ENCODE data around the gene KHDRBS2.

Gene KHDRBS2

GRCh38 chr6:62265906-62266525 is 20.0 kb downstream of the KHDRBS2 start:
- H3K36me3 Mint-ChIP-seq (ENCODE audit: low read depth): no peaks in the 10 kb centered on the region
- H3K4me1 Mint-ChIP-seq (ENCODE audit: low read depth): no peaks in the 10 kb centered on the region
- H3K27me3 Mint-ChIP-seq (ENCODE audit: low read depth): no peaks in the 10 kb centered on the region
- H3K4me3 Mint-ChIP-seq: no peak overlapping the region
- no peak overlapping the region for H3K27ac Mint-ChIP-seq
- no peaks in the 10 kb centered on the region for H3K9me3 Mint-ChIP-seq

GRCh38 chr6:62262283-62262682 is 23.7 kb downstream of the KHDRBS2 start:
- Mint-ChIP-seq H3K27me3 (ENCODE audit: low read depth) (no peaks in the 10 kb centered on the region), H3K4me3 (no peak overlapping the region), H3K4me1 (ENCODE audit: low read depth) (no peaks in the 10 kb centered on the region), H3K27ac (no peak overlapping the region), H3K36me3 (ENCODE audit: low read depth) (no peaks in the 10 kb centered on the region), H3K9me3 (no peaks in the 10 kb centered on the region)

GRCh38 chr6:62246087-62246486 is 39.9 kb downstream of the KHDRBS2 start:
- Mint-ChIP-seq H3K9me3 (no peaks in the 10 kb centered on the region), H3K27ac (no peak overlapping the region), H3K4me3 (no peak overlapping the region), H3K36me3 (ENCODE audit: low read depth) (no peaks in the 10 kb centered on the region), H3K27me3 (ENCODE audit: low read depth) (no peaks in the 10 kb centered on the region), H3K4me1 (ENCODE audit: low read depth) (no peaks in the 10 kb centered on the region)

GRCh38 chr6:62236784-62237183 is 49.2 kb downstream of the KHDRBS2 start:
- peaks cover 3% of the 10 kb centered on the region for H3K9me3 Mint-ChIP-seq
- no peak overlapping the region for H3K4me3 Mint-ChIP-seq
- H3K27me3 Mint-ChIP-seq (ENCODE audit: low read depth): no peaks in the 10 kb centered on the region
- no peak overlapping the region for H3K27ac Mint-ChIP-seq
- no peaks in the 10 kb centered on the region for H3K4me1 Mint-ChIP-seq (ENCODE audit: low read depth)
- no peaks in the 10 kb centered on the region for H3K36me3 Mint-ChIP-seq (ENCODE audit: low read depth)

- H3K4me3 Mint-ChIP-seq: no peak overlapping the region
Measured at GRCh38 chr6:62229231-62229630, 56.8 kb downstream of the KHDRBS2 start.

GRCh38 chr6:62217866-62218265 is 68.2 kb downstream of the KHDRBS2 start:
- H3K27ac Mint-ChIP-seq: no peak overlapping the region
- H3K4me1 Mint-ChIP-seq (ENCODE audit: low read depth): no peaks in the 10 kb centered on the region
- no peaks in the 10 kb centered on the region for H3K27me3 Mint-ChIP-seq (ENCODE audit: low read depth)
- peaks cover 10% of the 10 kb centered on the region for H3K9me3 Mint-ChIP-seq
- no peaks in the 10 kb centered on the region for H3K36me3 Mint-ChIP-seq (ENCODE audit: low read depth)
- no peak overlapping the region for H3K4me3 Mint-ChIP-seq

More at GRCh38 chr6:62229231-62229630, 56.8 kb downstream of the KHDRBS2 start:
- Mint-ChIP-seq H3K27ac (no peak overlapping the region), H3K27me3 (ENCODE audit: low read depth) (no peaks in the 10 kb centered on the region), H3K36me3 (ENCODE audit: low read depth) (no peaks in the 10 kb centered on the region), H3K9me3 (peaks cover 22% of the 10 kb centered on the region), H3K4me1 (ENCODE audit: low read depth) (no peaks in the 10 kb centered on the region)

- no peak overlapping the region for H3K27ac Mint-ChIP-seq
- H3K36me3 Mint-ChIP-seq (ENCODE audit: low read depth): no peaks in the 10 kb centered on the region
- no peaks in the 10 kb centered on the region for H3K27me3 Mint-ChIP-seq (ENCODE audit: low read depth)
- no peak overlapping the region for H3K4me3 Mint-ChIP-seq
- H3K4me1 Mint-ChIP-seq (ENCODE audit: low read depth): no peaks in the 10 kb centered on the region
- H3K9me3 Mint-ChIP-seq: peaks cover 20% of the 10 kb centered on the region
Measured at GRCh38 chr6:62202078-62202477, 83.9 kb downstream of the KHDRBS2 start.

- Mint-ChIP-seq H3K9me3 (peaks cover 18% of the 10 kb centered on the region), H3K27ac (no peak overlapping the region), H3K4me3 (no peak overlapping the region), H3K36me3 (ENCODE audit: low read depth) (no peaks in the 10 kb centered on the region), H3K27me3 (ENCODE audit: low read depth) (no peaks in the 10 kb centered on the region), H3K4me1 (ENCODE audit: low read depth) (no peaks in the 10 kb centered on the region)
Measured at GRCh38 chr6:62192593-62192992, 93.4 kb downstream of the KHDRBS2 start.

GRCh38 chr6:62175195-62175594 is 110.8 kb downstream of the KHDRBS2 start:
- Mint-ChIP-seq H3K4me3 (no peak overlapping the region), H3K36me3 (ENCODE audit: low read depth) (no peaks in the 10 kb centered on the region), H3K27ac (no peak overlapping the region), H3K4me1 (ENCODE audit: low read depth) (no peaks in the 10 kb centered on the region), H3K27me3 (ENCODE audit: low read depth) (no peaks in the 10 kb centered on the region), H3K9me3 (peaks cover 4% of the 10 kb centered on the region)

GRCh38 chr6:62174548-62174947 is 111.5 kb downstream of the KHDRBS2 start:
- no peak overlapping the region for H3K27ac Mint-ChIP-seq
- no peak overlapping the region for H3K4me3 Mint-ChIP-seq
- no peaks in the 10 kb centered on the region for H3K4me1 Mint-ChIP-seq (ENCODE audit: low read depth)
- no peaks in the 10 kb centered on the region for H3K27me3 Mint-ChIP-seq (ENCODE audit: low read depth)
- no peaks in the 10 kb centered on the region for H3K36me3 Mint-ChIP-seq (ENCODE audit: low read depth)
- H3K9me3 Mint-ChIP-seq: peaks cover 4% of the 10 kb centered on the region

- Mint-ChIP-seq H3K36me3 (ENCODE audit: low read depth) (no peaks in the 10 kb centered on the region), H3K27ac (no peak overlapping the region), H3K27me3 (ENCODE audit: low read depth) (no peaks in the 10 kb centered on the region), H3K9me3 (peaks cover 7% of the 10 kb centered on the region), H3K4me3 (no peak overlapping the region), H3K4me1 (ENCODE audit: low read depth) (no peaks in the 10 kb centered on the region)
Measured at GRCh38 chr6:62167736-62168135, 118.3 kb downstream of the KHDRBS2 start.

GRCh38 chr6:62162858-62163257 is 123.2 kb downstream of the KHDRBS2 start:
- H3K4me1 Mint-ChIP-seq (ENCODE audit: low read depth): no peaks in the 10 kb centered on the region
- no peaks in the 10 kb centered on the region for H3K27me3 Mint-ChIP-seq (ENCODE audit: low read depth)
- no peak overlapping the region for H3K4me3 Mint-ChIP-seq
- no peaks in the 10 kb centered on the region for H3K9me3 Mint-ChIP-seq
- no peaks in the 10 kb centered on the region for H3K36me3 Mint-ChIP-seq (ENCODE audit: low read depth)
- H3K27ac Mint-ChIP-seq: no peak overlapping the region

- no peak overlapping the region for H3K27ac Mint-ChIP-seq
- no peaks in the 10 kb centered on the region for H3K4me1 Mint-ChIP-seq (ENCODE audit: low read depth)
- no peaks in the 10 kb centered on the region for H3K36me3 Mint-ChIP-seq (ENCODE audit: low read depth)
- H3K27me3 Mint-ChIP-seq (ENCODE audit: low read depth): no peaks in the 10 kb centered on the region
- no peaks in the 10 kb centered on the region for H3K9me3 Mint-ChIP-seq
- no peak overlapping the region for H3K4me3 Mint-ChIP-seq
Measured at GRCh38 chr6:62152796-62153195, 133.2 kb downstream of the KHDRBS2 start.

- no peak overlapping the region for H3K27ac Mint-ChIP-seq
- H3K4me3 Mint-ChIP-seq: no peak overlapping the region
- no peaks in the 10 kb centered on the region for H3K4me1 Mint-ChIP-seq (ENCODE audit: low read depth)
- no peaks in the 10 kb centered on the region for H3K36me3 Mint-ChIP-seq (ENCODE audit: low read depth)
- H3K27me3 Mint-ChIP-seq (ENCODE audit: low read depth): no peaks in the 10 kb centered on the region
- no peaks in the 10 kb centered on the region for H3K9me3 Mint-ChIP-seq
Measured at GRCh38 chr6:62150048-62150663, 135.9 kb downstream of the KHDRBS2 start.

GRCh38 chr6:62146954-62147853 is 138.8 kb downstream of the KHDRBS2 start:
- no peak overlapping the region for H3K4me3 Mint-ChIP-seq
- no peaks in the 10 kb centered on the region for H3K4me1 Mint-ChIP-seq (ENCODE audit: low read depth)
- no peaks in the 10 kb centered on the region for H3K27me3 Mint-ChIP-seq (ENCODE audit: low read depth)
- H3K36me3 Mint-ChIP-seq (ENCODE audit: low read depth): no peaks in the 10 kb centered on the region
- no peak overlapping the region for H3K27ac Mint-ChIP-seq
- H3K9me3 Mint-ChIP-seq: no peaks in the 10 kb centered on the region

Measured in T-helper 1 cell treated with Interleukin-12 subunit alpha and Interleukin-12 subunit beta and Interleukin-4 antibody, amounts not matched to agents 30 μg/mL and 1 μg/mL, for 36 hours (primary cell).